Measurements from ENCODE around the gene ANXA8. TPM values are rescaled to one million over a fixed set of nuclear protein-coding genes. Genes with fewer than 3 reads are reported as not detected.

The ANXA8 gene
- total RNA-seq, 2 experiments from 2014 or later: not detected

DNA sequence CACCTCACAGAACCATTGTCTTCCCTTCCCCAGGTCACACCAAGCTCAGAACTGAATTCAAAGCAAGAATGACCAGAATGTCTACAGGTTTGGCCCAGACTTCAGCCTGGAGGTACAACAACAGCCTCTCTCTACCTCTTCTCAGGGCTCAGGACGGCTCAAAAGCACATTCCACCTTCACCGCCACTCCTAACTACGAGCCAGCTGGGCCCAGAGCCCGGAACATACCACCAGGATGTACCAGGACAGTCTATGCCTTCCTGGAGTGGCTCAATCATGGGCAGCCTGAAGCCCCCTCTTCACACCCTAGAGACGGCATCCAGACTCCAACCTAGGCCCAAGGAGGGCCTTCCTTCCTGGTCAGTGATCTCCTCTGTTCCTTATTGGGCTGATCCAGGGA is 41.6 kb downstream of the ANXA8 start:
- H3K27me3 Mint-ChIP-seq: peaks cover 17% of the 10 kb centered on the region
- peaks cover 18% of the 10 kb centered on the region for H3K9me3 Mint-ChIP-seq (ENCODE audit: low read depth)
- CTCF ChIA-PET: interaction anchor here (0.8 kb wide), 2 partner anchors 47 to 79 kb away, joined by 3 read pairs; no protein-coding TSS in a partner anchor
- POLR2A ChIA-PET: no interaction called here
- DNase-seq: no peak
- intact Hi-C loops (cut with DNase I, micrococcal nuclease): no loop called here
- H3K36me3 Mint-ChIP-seq (ENCODE audit: low read depth): peaks cover 4% of the 10 kb centered on the region
- no peak overlapping the region for H3K27ac Mint-ChIP-seq
- H3K4me1 Mint-ChIP-seq: no peaks in the 10 kb centered on the region
- no peak for ATAC-seq
- no peak overlapping the region for H3K4me3 Mint-ChIP-seq

DNA sequence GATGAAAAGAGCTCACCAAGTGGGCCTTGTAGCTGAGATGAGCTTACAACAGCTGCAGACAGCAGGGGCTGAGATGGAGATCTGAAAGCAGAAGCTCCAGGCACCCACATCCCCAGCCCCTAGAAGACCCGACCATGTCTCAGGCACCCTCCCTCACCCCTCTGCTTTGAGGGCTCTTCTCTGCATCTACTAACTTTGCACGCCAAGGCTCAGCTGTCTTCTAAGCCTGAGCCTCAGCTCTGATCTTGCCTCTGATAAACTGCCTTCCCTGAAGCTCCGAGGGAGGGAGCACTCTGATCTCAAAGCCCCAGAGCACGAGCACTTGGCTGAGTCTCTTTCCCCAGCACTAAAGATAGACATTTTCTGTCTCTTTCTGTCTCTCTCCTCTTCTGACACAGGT is 42.0 kb downstream of the ANXA8 start:
- ChIA-PET CTCF (interaction anchor here (0.6 to 0.8 kb wide), 3 partner anchors 12 to 79 kb away, joined by 3 read pairs; no protein-coding TSS in a partner anchor), POLR2A (no interaction called here)
- H3K27ac Mint-ChIP-seq: no peak overlapping the region
- no peak overlapping the region for H3K4me3 Mint-ChIP-seq
- peaks cover 18% of the 10 kb centered on the region for H3K9me3 Mint-ChIP-seq (ENCODE audit: low read depth)
- DNase-seq: no peak
- intact Hi-C loops (cut with DNase I, micrococcal nuclease): no loop called here
- H3K4me1 Mint-ChIP-seq: no peaks in the 10 kb centered on the region
- H3K27me3 Mint-ChIP-seq: peaks cover 17% of the 10 kb centered on the region
- peaks cover 4% of the 10 kb centered on the region for H3K36me3 Mint-ChIP-seq (ENCODE audit: low read depth)
- no peak for ATAC-seq

DNA sequence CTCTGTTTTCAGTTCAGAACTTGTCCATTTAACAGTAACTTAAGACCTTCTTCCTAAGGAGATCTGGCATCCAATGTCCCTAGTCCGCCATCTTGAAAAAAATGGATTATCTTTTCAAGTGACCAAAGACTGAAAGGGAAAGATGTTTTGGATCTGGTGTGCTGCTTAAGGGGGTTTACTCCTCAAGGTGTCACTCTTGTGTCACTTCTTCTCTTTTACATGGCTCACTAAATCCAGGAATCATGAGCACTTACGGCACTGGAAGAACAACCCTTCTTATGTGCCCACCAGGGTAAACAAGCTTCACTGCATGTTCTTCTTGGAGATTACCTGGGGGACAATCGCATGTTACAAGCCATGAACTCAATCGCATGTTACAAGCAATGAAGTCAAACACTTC is 43.7 kb downstream of the ANXA8 start:
- Mint-ChIP-seq H3K36me3 (ENCODE audit: low read depth) (peaks cover 1% of the 10 kb centered on the region), H3K4me1 (no peaks in the 10 kb centered on the region), H3K9me3 (ENCODE audit: low read depth) (peaks cover 9% of the 10 kb centered on the region), H3K27me3 (peaks cover 20% of the 10 kb centered on the region), H3K4me3 (no peak overlapping the region), H3K27ac (no peak overlapping the region)
- POLR2A ChIA-PET: no interaction called here
- CTCF ChIA-PET: interaction anchor here (0.7 kb wide), 1 partner anchor 21 kb away, joined by 3 read pairs; no protein-coding TSS in a partner anchor
- ATAC-seq (no peak), DNase-seq (no peak)
- intact Hi-C loops (cut with DNase I, micrococcal nuclease): no loop called here

DNA sequence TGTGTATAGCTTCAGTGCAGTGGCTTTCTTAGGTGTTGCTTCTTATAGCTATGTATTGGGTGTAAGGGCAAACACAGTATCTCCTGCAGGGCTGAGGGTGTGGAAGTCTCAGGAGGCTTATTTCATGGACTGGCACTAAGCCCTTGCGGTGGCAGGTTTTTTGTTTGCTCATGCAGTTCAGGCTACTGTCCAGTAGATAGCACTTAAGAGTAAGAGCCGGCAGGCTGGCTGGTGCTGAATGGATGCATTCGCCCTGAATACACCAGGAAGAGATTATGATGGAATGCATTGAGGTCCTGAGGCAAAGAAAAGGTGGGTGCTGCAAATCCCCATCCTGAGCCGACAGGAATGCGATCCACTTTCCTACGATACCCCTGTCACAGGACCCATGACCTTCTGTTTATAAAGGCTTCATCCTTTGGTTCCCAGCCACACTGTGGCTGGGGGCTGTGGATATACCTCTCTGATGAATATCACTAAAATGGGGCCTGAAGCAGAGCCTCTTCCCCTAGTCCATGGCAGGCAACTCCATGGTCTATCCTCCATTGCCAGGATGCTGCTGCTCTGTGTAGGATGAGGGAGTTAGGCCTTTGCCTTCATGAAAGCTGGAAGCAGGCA is 44.9 kb downstream of the ANXA8 start:
- Mint-ChIP-seq H3K4me3 (no peak overlapping the region), H3K27me3 (peaks cover 22% of the 10 kb centered on the region), H3K36me3 (ENCODE audit: low read depth) (no peaks in the 10 kb centered on the region), H3K27ac (no peak overlapping the region), H3K4me1 (no peaks in the 10 kb centered on the region), H3K9me3 (ENCODE audit: low read depth) (peaks cover 10% of the 10 kb centered on the region)
- ATAC-seq: no peak
- no peak for DNase-seq
- ChIA-PET CTCF (no interaction called here), POLR2A (no interaction called here)
- intact Hi-C loops (cut with DNase I, micrococcal nuclease): no loop called here

DNA sequence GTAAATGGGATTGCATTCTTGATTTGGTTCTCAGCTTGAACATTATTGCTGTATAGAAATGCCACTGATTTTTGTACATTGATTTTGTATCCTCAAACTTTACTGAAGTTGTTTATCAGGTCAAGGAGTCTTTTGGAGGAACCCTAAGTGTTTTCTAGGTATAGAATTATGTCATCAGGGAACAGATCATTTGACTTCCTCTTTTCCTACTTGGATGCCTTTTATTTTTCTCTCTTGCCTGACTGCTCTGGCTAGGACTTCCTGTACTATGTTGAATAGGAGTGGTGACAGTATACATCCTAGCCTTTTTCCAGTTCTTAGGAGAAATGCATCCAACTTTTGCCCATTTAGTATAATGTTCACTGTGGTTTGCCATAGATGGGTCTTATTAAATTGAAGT is 48.8 kb downstream of the ANXA8 start:
- CTCF ChIA-PET: interaction anchor here (0.6 kb wide), 1 partner anchor 410 kb away, joined by 3 read pairs; no protein-coding TSS in a partner anchor
- Mint-ChIP-seq H3K4me1 (no peaks in the 10 kb centered on the region), H3K9me3 (ENCODE audit: low read depth) (peaks cover 6% of the 10 kb centered on the region), H3K4me3 (no peak overlapping the region), H3K27ac (no peak overlapping the region), H3K36me3 (ENCODE audit: low read depth) (no peaks in the 10 kb centered on the region), H3K27me3 (peaks cover 25% of the 10 kb centered on the region)
- POLR2A ChIA-PET: no interaction called here
- ATAC-seq: no peak
- intact Hi-C loops (cut with DNase I, micrococcal nuclease): no loop called here
- no peak for DNase-seq

DNA sequence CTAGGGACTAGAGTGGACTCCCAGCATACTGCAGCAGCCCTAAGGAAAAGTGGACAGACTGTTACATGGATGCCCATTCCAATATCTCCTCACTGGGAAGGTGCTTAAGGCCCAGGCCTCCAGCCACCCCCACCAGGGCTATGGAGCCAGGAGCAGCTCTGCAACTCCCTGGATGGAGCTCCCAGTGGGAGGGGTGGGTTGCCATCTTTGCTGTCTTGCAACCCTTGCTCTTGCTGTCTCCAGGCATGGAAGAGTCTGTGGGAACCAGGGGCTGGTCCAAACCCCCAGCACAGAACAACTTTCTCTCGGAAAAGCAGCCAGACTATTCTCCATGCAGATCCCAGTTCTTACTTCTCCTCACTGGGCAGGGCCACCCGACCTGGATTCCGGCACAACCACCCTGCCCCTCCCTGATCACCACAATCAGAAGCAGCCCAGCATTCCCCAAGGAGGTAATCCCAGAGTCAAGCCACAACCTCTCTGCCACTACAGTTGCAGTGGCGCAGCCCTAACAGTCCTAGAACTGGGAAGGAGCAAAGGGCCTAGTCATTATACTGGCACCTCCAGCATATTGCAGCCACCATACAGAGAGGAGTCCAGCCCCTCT is 58.0 kb downstream of the ANXA8 start:
- CTCF ChIA-PET: interaction anchor here (0.6 kb wide), 1 partner anchor 401 kb away, joined by 3 read pairs; no protein-coding TSS in a partner anchor
- H3K4me1 Mint-ChIP-seq: no peaks in the 10 kb centered on the region

DNA sequence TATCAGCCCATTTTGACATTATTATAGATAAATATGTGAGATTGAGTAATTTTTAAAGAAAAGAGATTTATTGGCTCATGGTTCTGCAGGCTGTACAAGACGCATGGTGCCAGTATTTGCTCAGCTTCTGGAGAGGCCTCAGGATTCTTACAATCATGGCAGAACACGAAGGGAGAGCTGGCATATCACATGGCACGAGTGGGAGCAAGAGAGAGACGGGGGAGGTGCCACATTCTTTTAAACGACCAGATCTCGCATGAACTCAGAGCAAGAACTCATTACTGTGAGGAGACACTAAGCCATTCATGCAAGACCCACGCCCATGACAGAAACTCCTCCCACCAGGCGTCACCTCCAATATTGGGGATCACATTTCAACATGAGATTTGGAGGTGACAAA is 59.7 kb downstream of the ANXA8 start:
- POLR2A ChIA-PET: no interaction called here
- Mint-ChIP-seq H3K4me1 (no peaks in the 10 kb centered on the region), H3K27ac (no peak overlapping the region), H3K4me3 (no peak overlapping the region), H3K9me3 (ENCODE audit: low read depth) (no peaks in the 10 kb centered on the region), H3K36me3 (ENCODE audit: low read depth) (no peaks in the 10 kb centered on the region), H3K27me3 (peaks cover 2% of the 10 kb centered on the region)
- DNase-seq: no peak
- intact Hi-C loops (cut with DNase I, micrococcal nuclease): no loop called here
- CTCF ChIA-PET: no interaction called here
- ATAC-seq: no peak

More for the DNA sequence above, 58.0 kb downstream of the ANXA8 start:
- peaks cover 4% of the 10 kb centered on the region for H3K27me3 Mint-ChIP-seq
- ATAC-seq (no peak), DNase-seq (no peak)
- intact Hi-C loops (cut with DNase I, micrococcal nuclease): no loop called here
- H3K4me3 Mint-ChIP-seq: no peak overlapping the region
- no peak overlapping the region for H3K27ac Mint-ChIP-seq
- POLR2A ChIA-PET: no interaction called here
- H3K9me3 Mint-ChIP-seq (ENCODE audit: low read depth): no peaks in the 10 kb centered on the region
- no peaks in the 10 kb centered on the region for H3K36me3 Mint-ChIP-seq (ENCODE audit: low read depth)

DNA sequence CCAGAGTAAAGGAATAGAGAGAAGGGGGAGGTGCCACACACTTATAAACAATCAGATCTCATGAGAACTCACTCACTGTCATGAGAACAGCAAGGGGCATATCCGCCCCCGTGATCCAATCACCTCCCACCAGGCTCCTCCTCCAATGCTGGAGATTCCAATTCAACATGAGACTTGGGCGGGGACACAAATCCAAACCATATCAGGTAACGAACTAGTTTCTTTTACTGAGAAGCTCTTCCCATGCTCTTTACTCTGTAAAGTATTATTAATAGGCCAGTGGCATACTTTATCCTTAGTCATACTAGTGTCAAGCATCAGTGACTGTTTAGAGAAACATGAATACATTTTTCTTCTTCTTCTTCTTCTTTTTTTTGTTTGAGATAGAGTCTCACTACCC is 60.4 kb downstream of the ANXA8 start:
- ChIA-PET POLR2A (no interaction called here), CTCF (no interaction called here)
- H3K27ac Mint-ChIP-seq: no peak overlapping the region
- H3K4me1 Mint-ChIP-seq: no peaks in the 10 kb centered on the region
- DNase-seq (no peak), ATAC-seq (no peak)
- no peak overlapping the region for H3K4me3 Mint-ChIP-seq
- no peaks in the 10 kb centered on the region for H3K9me3 Mint-ChIP-seq (ENCODE audit: low read depth)
- no peaks in the 10 kb centered on the region for H3K36me3 Mint-ChIP-seq (ENCODE audit: low read depth)
- intact Hi-C loops (cut with DNase I, micrococcal nuclease): no loop called here
- no peaks in the 10 kb centered on the region for H3K27me3 Mint-ChIP-seq

DNA sequence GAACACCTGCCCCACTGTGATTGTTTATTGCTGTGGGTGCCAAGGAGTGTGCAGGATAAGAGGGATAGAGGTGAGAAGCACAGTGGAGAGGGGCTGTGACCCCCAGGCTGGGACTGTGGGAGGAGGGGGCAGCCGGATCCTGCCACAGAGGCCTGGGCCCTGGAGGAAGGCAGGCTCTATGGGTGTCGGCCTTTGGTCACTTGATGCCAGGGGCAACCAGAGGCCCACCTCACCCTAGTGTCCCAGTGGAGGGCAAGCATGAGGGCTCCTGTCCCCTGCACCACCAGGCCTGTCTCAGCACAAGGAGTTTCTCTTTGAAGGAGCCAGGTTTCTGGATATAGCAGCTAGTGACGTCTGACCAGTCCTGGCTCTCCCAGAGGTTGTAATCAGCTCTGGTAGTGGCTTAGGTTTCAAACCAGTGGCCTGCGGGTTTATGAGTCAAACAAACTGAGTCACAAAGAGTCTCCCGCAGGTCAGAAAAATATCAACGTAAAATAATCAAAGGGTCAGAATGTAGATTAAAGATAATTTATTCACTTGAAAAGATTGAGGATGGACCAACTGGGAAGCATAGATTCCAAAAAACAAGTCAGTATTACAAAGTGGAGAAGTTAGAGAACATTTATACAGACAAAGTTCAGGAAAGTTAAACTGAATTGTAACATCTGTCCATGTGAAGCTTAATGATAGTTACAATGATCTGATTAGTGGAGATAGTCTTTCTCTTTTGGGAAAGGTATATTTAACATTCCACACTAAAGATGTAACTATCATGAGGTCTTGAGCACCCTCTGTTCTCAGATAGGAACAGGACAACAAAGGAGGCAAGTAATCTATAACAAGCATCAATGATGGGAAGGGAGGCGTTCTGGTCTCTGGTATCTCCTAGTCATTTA is 62.6 kb downstream of the ANXA8 start:
- ChIA-PET POLR2A (no interaction called here), CTCF (no interaction called here)
- ATAC-seq (no peak), DNase-seq (no peak)
- no peak overlapping the region for H3K27ac Mint-ChIP-seq
- H3K4me3 Mint-ChIP-seq: no peak overlapping the region
- H3K9me3 Mint-ChIP-seq (ENCODE audit: low read depth): no peaks in the 10 kb centered on the region
- H3K4me1 Mint-ChIP-seq: no peaks in the 10 kb centered on the region
- intact Hi-C loops (cut with DNase I, micrococcal nuclease): no loop called here
- no peaks in the 10 kb centered on the region for H3K27me3 Mint-ChIP-seq
- no peaks in the 10 kb centered on the region for H3K36me3 Mint-ChIP-seq (ENCODE audit: low read depth)

DNA sequence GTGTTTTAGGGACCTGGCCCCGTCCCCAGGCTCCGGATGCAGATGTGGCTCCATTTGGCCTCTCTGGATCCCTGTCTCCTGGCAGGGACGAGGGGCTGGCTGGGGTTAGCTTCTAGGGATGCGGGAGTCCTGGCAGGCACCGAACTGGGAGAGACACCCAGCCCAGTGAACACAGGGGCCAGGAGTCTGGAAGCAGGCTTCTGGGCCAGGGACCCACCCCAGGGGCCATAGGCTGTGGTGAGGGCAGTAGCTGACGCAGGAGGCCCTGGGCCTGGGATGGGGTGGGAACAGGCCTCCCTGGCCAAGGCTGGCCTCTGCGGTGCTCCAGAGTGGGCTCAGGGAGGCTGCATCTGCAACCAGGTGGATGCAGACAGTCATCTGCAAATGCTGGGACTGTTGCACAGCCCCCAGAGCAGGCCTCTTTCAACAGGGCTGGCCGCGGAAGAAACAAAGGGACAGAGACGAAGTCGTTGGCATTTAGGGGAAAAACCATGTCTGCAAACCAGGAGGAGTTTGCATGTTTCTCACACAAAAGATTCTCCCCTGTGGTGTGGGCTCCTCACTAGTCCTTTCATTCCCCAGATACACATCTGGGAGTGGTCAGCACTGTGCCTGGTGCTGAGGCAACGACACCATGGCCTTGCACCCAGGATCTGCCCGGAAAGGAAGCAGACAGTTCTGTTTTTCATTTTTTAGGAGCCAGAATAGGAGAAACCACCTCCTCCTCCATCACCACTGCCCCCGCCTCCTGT is 63.4 kb downstream of the ANXA8 start:
- Mint-ChIP-seq H3K4me3 (no peak overlapping the region), H3K27ac (no peak overlapping the region), H3K4me1 (no peaks in the 10 kb centered on the region), H3K36me3 (ENCODE audit: low read depth) (no peaks in the 10 kb centered on the region), H3K9me3 (ENCODE audit: low read depth) (no peaks in the 10 kb centered on the region), H3K27me3 (no peaks in the 10 kb centered on the region)
- DNase-seq (no peak), ATAC-seq (no peak)
- CTCF ChIA-PET: no interaction called here
- POLR2A ChIA-PET: no interaction called here
- intact Hi-C loops (cut with DNase I, micrococcal nuclease): no loop called here

DNA sequence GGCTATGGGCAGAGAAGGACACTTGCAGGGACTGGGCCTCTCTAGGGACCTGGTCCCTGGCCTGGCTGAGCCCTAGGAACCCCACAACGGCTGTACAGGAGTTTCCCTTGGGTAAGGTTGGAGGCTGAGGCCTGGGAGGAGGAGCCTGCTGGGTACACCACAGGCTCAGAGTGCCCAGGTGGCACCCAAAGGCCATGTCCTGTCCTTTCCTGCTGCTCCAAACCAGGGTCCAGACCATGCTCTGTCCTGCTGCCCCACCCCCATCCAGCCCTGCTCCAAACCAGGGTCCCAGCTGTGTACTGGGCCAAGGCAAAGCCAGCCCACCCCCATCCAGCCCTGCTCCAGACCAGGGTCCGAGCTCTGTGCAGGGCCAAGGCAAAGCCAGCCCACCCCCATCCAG is 64.5 kb downstream of the ANXA8 start:
- DNase-seq (no peak), ATAC-seq (no peak)
- Mint-ChIP-seq H3K4me1 (no peaks in the 10 kb centered on the region), H3K36me3 (ENCODE audit: low read depth) (no peaks in the 10 kb centered on the region), H3K4me3 (no peak overlapping the region), H3K9me3 (ENCODE audit: low read depth) (no peaks in the 10 kb centered on the region), H3K27me3 (no peaks in the 10 kb centered on the region), H3K27ac (no peak overlapping the region)
- POLR2A ChIA-PET: no interaction called here
- intact Hi-C loops (cut with DNase I, micrococcal nuclease): no loop called here
- CTCF ChIA-PET: no interaction called here
